Mucosa of descending colon (tissue), 3 donors: Measurements from ENCODE around the gene CNTNAP2. TPM values are rescaled to one million over a fixed set of nuclear protein-coding genes. Genes with fewer than 3 reads are reported as not detected.

Experiments used
- ATAC-seq: fragments of 200-7000 bp; cut with Tn5 transposase; one replicate; pipeline ENCODE4 v1.9.1; 2020; ENCODE audit warnings: mild to moderate bottlenecking, moderate library complexity
- DNase-seq, 3 donors: peaks; one replicate each; pipeline ENCODE4 v3.0.0-alpha.2; 2020
- H3K36me3 ChIP-seq: fragments of 200-600 bp; one replicate; pipeline ENCODE4 v1.8.0; 2021; ENCODE audit warnings: low read depth, mild to moderate bottlenecking
- H3K4me1 ChIP-seq: fragments of 200-600 bp; one replicate; pipeline ENCODE4 v1.8.0; 2021; ENCODE audit warnings: low read depth, mild to moderate bottlenecking
- H3K4me3 ChIP-seq: fragments of 200-600 bp; one replicate; pipeline ENCODE4 v1.8.0; 2021; ENCODE audit warnings: mild to moderate bottlenecking
- H3K9me3 ChIP-seq: fragments of 200-600 bp; one replicate; pipeline ENCODE4 v1.8.0; 2021; ENCODE audit warnings: mild to moderate bottlenecking
- CTCF ChIP-seq: fragments of 200-600 bp; IDR thresholded peaks from one replicate; pipeline ENCODE4 v1.8.0; 2022; ENCODE audit warnings: antibody characterized with exemption, mild to moderate bottlenecking
- intact Hi-C, 2 donors: fragments of 100-400 bp; cut with DNase I in 1 of 2; cut with micrococcal nuclease in 1 of 2; formaldehyde crosslinking; loops; one replicate each; pipeline versions ENCODE4 v1.11.0 to v1.11.1; 2022; cut with DNase I, micrococcal nuclease
- total RNA-seq, 3 donors: library from RNA; stranded (reverse); fragmentation: NEBNext Ultra II Directional in 2 of 3; extraction: Animal tissue kit (Norgen Biotek cat#: 25700) in 2 of 3; gene quantifications; one replicate each; pipeline versions ENCODE4 v1.2.1 to v1.2.4, GENCODE V29; 2021 to 2023
- donor health status: DM: no; HTN: no; CAD: no; lungs with moderate emphysema.
- donor health status: DM: no; HTN: no; CAD: no.
- donor health status: DM: no; HTN: yes; CAD: no.

CNTNAP2 gene
- total RNA-seq, 3 donors from 2014 or later = 3.1 to 5.9 (median 4.2) TPM

- peaks cover 11% of the 10 kb centered on the region for H3K9me3 ChIP-seq
- intact Hi-C loops = no loop called here
- TF ChIP-seq CTCF = no peak
- DNase-seq (no peak), ATAC-seq (no peak)
- no peaks in the 10 kb centered on the region for H3K4me1 ChIP-seq
- no peaks in the 10 kb centered on the region for H3K36me3 ChIP-seq
- no peak overlapping the region for H3K4me3 ChIP-seq
Measured at GRCh38 chr7:147023440-147023839, 906.8 kb downstream of the CNTNAP2 start.

GRCh38 chr7:147029953-147030352 lies 913.4 kb downstream of the CNTNAP2 start:
- no peak for TF ChIP-seq CTCF
- H3K36me3 ChIP-seq = no peaks in the 10 kb centered on the region
- intact Hi-C loops = no loop called here
- no peak for ATAC-seq
- H3K4me3 ChIP-seq = no peak overlapping the region
- no peak for DNase-seq
- peaks cover 8% of the 10 kb centered on the region for H3K9me3 ChIP-seq
- no peaks in the 10 kb centered on the region for H3K4me1 ChIP-seq

- Histone ChIP-seq H3K9me3 (peaks cover 8% of the 10 kb centered on the region), H3K4me1 (no peaks in the 10 kb centered on the region), H3K4me3 (no peak overlapping the region), H3K36me3 (no peaks in the 10 kb centered on the region)
- TF ChIP-seq CTCF = no peak
- ATAC-seq (no peak), DNase-seq (no peak)
- intact Hi-C loops = no loop called here
Measured at GRCh38 chr7:147033641-147034040, 917.0 kb downstream of the CNTNAP2 start.

- ATAC-seq (no peak), DNase-seq (no peak)
- intact Hi-C loops = no loop called here
- Histone ChIP-seq H3K4me3 (no peak overlapping the region), H3K36me3 (no peaks in the 10 kb centered on the region), H3K9me3 (peaks cover 7% of the 10 kb centered on the region), H3K4me1 (no peaks in the 10 kb centered on the region)
- TF ChIP-seq CTCF = no peak
Measured at GRCh38 chr7:147041438-147041837, 924.8 kb downstream of the CNTNAP2 start.

GRCh38 chr7:147044941-147045340 lies 928.3 kb downstream of the CNTNAP2 start:
- DNase-seq = no peak
- no peak for TF ChIP-seq CTCF
- no peak for ATAC-seq
- H3K4me1 ChIP-seq = no peaks in the 10 kb centered on the region
- peaks cover 10% of the 10 kb centered on the region for H3K9me3 ChIP-seq
- no peak overlapping the region for H3K4me3 ChIP-seq
- intact Hi-C loops = no loop called here
- H3K36me3 ChIP-seq = no peaks in the 10 kb centered on the region

- H3K4me1 ChIP-seq = no peaks in the 10 kb centered on the region
- peaks cover 16% of the 10 kb centered on the region for H3K9me3 ChIP-seq
- H3K4me3 ChIP-seq = no peak overlapping the region
- DNase-seq (no peak), ATAC-seq (no peak)
- intact Hi-C loops = no loop called here
- H3K36me3 ChIP-seq = no peaks in the 10 kb centered on the region
- TF ChIP-seq CTCF = no peak
Measured at GRCh38 chr7:147047696-147048095, 931.1 kb downstream of the CNTNAP2 start.
